ENCODE results near the gene CT47B1. TPM values are rescaled to one million over a fixed set of nuclear protein-coding genes. Genes with fewer than 3 reads are reported as not detected.
"Not testable (repeated sequence)": the region's sequence is repeated elsewhere in the genome, so short reads cannot be mapped to it uniquely, and the experiment has no call there.

CT47B1 gene
- total RNA-seq (2014; rRNA removed; shearing (Covaris generic)) = not detected in 2 replicates

GRCh38 chrX:120875766-120876165 lies at the start of gene CT47B1:
Gene CT47B1, minus strand, starts transcription at chrX:120875866. Its CDS starts 196 bp downstream, at chrX:120875670.
- not testable (repeated sequence) for DNase-seq (ENCODE audit: low read depth)

GRCh38 chrX:120874678-120875557 lies 748 bp downstream of the CT47B1 start:
- no peak for DNase-seq (ENCODE audit: low read depth)

GRCh38 chrX:120857240-120857639 lies 18.4 kb downstream of the CT47B1 start:
- peak; percentile 6 for DNase-seq (ENCODE audit: low read depth)

- DNase-seq (ENCODE audit: low read depth) = peak; percentile 32
Measured at GRCh38 chrX:120840827-120841226, 34.8 kb downstream of the CT47B1 start.

GRCh38 chrX:120839491-120839890 lies 36.2 kb downstream of the CT47B1 start:
- DNase-seq (ENCODE audit: low read depth) = peak; percentile 59

GRCh38 chrX:120827213-120827612 lies 48.5 kb downstream of the CT47B1 start:
- DNase-seq (ENCODE audit: low read depth) = not testable (repeated sequence)

GRCh38 chrX:120825146-120825545 lies 50.5 kb downstream of the CT47B1 start:
- no peak for DNase-seq (ENCODE audit: low read depth)

- DNase-seq (ENCODE audit: low read depth) = no peak
Measured at GRCh38 chrX:120824021-120824420, 51.6 kb downstream of the CT47B1 start.

GRCh38 chrX:120823556-120823955 lies 52.1 kb downstream of the CT47B1 start:
- DNase-seq (ENCODE audit: low read depth) = no peak

Other genes with a start within 250 kb of the CT47B1 start
- gene C1GALT1C1, start 245.8 kb downstream of the CT47B1 start, total RNA-seq (2014; rRNA removed; shearing (Covaris generic)) = 138 and 179 TPM in 2 replicates
- not detected in 2 replicates for gene CT47A11, start 61.3 kb upstream of the CT47B1 start, total RNA-seq (2014; rRNA removed; shearing (Covaris generic))
- gene CT47A10, start 66.2 kb upstream of the CT47B1 start, total RNA-seq (2014; rRNA removed; shearing (Covaris generic)) = not detected in 2 replicates
- not detected in 2 replicates for gene CT47A9, start 71.0 kb upstream of the CT47B1 start, total RNA-seq (2014; rRNA removed; shearing (Covaris generic))
- gene CT47A8, start 75.9 kb upstream of the CT47B1 start, total RNA-seq (2014; rRNA removed; shearing (Covaris generic)) = not detected in 2 replicates
- not detected in 2 replicates for gene CT47A7, start 80.7 kb upstream of the CT47B1 start, total RNA-seq (2014; rRNA removed; shearing (Covaris generic))
- not detected in 2 replicates for gene CT47A6, start 85.6 kb upstream of the CT47B1 start, total RNA-seq (2014; rRNA removed; shearing (Covaris generic))
- not detected in 2 replicates for gene CT47A5, start 90.5 kb upstream of the CT47B1 start, total RNA-seq (2014; rRNA removed; shearing (Covaris generic))
- gene CT47A4, start 95.3 kb upstream of the CT47B1 start, total RNA-seq (2014; rRNA removed; shearing (Covaris generic)) = not detected in 2 replicates
- not detected in 2 replicates for gene CT47A3, start 100.2 kb upstream of the CT47B1 start, total RNA-seq (2014; rRNA removed; shearing (Covaris generic))
- not detected in 2 replicates for gene CT47A2, start 105.1 kb upstream of the CT47B1 start, total RNA-seq (2014; rRNA removed; shearing (Covaris generic))
- gene CT47A1, start 109.9 kb upstream of the CT47B1 start, total RNA-seq (2014; rRNA removed; shearing (Covaris generic)) = not detected in 2 replicates
- 0.37 and 0.47 TPM in 2 replicates for gene GLUD2, start 171.7 kb upstream of the CT47B1 start, total RNA-seq (2014; rRNA removed; shearing (Covaris generic))

Measured in M059J (cell line).